AG09319 (cell line): ENCODE data around the gene LRRIQ1.
"Not testable (repeated sequence)": the region's sequence is repeated elsewhere in the genome, so short reads cannot be mapped to it uniquely, and the experiment has no call there.

Source experiments
- DNase-seq: peaks from one replicate; pipeline ENCODE4 v3.0.0-alpha.2; 2010; ENCODE audit warnings: low read depth; ENCODE audit errors: extremely low read depth
- CTCF ChIP-seq: IDR thresholded peaks from 2 replicates; pipeline ENCODE4 v1.5.1; 2011; ENCODE audit warnings: low read depth, mild to moderate bottlenecking, inconsistent platforms, low read length, moderate library complexity

Gene LRRIQ1

GRCh38 chr12:85186236-85186635, 150.1 kb downstream of the LRRIQ1 start:
- TF ChIP-seq CTCF = no peak
- no peak for DNase-seq

- TF ChIP-seq CTCF = no peak
- DNase-seq = no peak
These were observed 152.5 kb downstream of the LRRIQ1 start for GRCh38 chr12:85188619-85189018.

GRCh38 chr12:85190728-85191127, 154.6 kb downstream of the LRRIQ1 start:
- no peak for TF ChIP-seq CTCF

GRCh38 chr12:85203809-85204208, 167.7 kb downstream of the LRRIQ1 start:
- not testable (repeated sequence) for DNase-seq

More at GRCh38 chr12:85190728-85191127, 154.6 kb downstream of the LRRIQ1 start:
- no peak for DNase-seq

- DNase-seq = no peak
- no peak for TF ChIP-seq CTCF
These were observed 170.4 kb downstream of the LRRIQ1 start for GRCh38 chr12:85206543-85206942.

GRCh38 chr12:85224339-85224738, 188.2 kb downstream of the LRRIQ1 start:
- not testable (repeated sequence) for DNase-seq

GRCh38 chr12:85225501-85225900, 189.3 kb downstream of the LRRIQ1 start:
- TF ChIP-seq CTCF = no peak
- no peak for DNase-seq

- no peak for DNase-seq
These were observed 201.2 kb downstream of the LRRIQ1 start for GRCh38 chr12:85237327-85237726.

More at GRCh38 chr12:85237327-85237726, 201.2 kb downstream of the LRRIQ1 start:
- TF ChIP-seq CTCF = no peak
